H1 (cell line): ENCODE measurements around the gene KCNMB2. TPM values are rescaled to one million over a fixed set of nuclear protein-coding genes. Genes with fewer than 3 reads are reported as not detected.

Experiments
- polyA plus RNA-seq, 7 experiments: library from polyadenylated mRNA; depleted of rRNA in 3 of 7; stranded (reverse) in 5 of 7; unstranded in 2 of 7; fragments of >200 nt in 5 of 7; fragments of 200-250 nt in 2 of 7; gene quantifications; 1 replicate in 5 of 7; 2 replicates in 1 of 7; 4 replicates in 1 of 7; pipeline versions ENCODE4 v1.2.1 to v1.2.3, GENCODE V29; 2011 to 2013; ENCODE audit warnings: missing spikeins in 2 of 7, mixed read lengths in 2 of 7
- total RNA-seq: library from RNA; stranded (reverse); fragmentation: NEBNext Ultra II Directional; extraction: Animal tissue kit (Norgen Biotek cat#: 25700); gene quantifications from 2 replicates; pipeline ENCODE4 v1.2.1, GENCODE V29; 2021
- TF ChIP-seq, protein P1 (sequence below): fragments of 300-600 bp; sonication (generic); IDR thresholded peaks from 2 replicates; pipeline ENCODE4 v1.7.1; 2012; ENCODE audit warnings: low read length, moderate library complexity, mild to moderate bottlenecking, inconsistent platforms; ENCODE audit not compliant: insufficient replicate concordance

The KCNMB2 gene
- total and polyA plus RNA-seq, 2 of the 8 experiments (the other 6 are each of a cell fraction or from before 2014, with no cell fraction given) = not detected

GRCh38 chr3:178844916-178845315 lies 308.7 kb downstream of the KCNMB2 start (continued):
- TF ChIP-seq, protein P1, sequence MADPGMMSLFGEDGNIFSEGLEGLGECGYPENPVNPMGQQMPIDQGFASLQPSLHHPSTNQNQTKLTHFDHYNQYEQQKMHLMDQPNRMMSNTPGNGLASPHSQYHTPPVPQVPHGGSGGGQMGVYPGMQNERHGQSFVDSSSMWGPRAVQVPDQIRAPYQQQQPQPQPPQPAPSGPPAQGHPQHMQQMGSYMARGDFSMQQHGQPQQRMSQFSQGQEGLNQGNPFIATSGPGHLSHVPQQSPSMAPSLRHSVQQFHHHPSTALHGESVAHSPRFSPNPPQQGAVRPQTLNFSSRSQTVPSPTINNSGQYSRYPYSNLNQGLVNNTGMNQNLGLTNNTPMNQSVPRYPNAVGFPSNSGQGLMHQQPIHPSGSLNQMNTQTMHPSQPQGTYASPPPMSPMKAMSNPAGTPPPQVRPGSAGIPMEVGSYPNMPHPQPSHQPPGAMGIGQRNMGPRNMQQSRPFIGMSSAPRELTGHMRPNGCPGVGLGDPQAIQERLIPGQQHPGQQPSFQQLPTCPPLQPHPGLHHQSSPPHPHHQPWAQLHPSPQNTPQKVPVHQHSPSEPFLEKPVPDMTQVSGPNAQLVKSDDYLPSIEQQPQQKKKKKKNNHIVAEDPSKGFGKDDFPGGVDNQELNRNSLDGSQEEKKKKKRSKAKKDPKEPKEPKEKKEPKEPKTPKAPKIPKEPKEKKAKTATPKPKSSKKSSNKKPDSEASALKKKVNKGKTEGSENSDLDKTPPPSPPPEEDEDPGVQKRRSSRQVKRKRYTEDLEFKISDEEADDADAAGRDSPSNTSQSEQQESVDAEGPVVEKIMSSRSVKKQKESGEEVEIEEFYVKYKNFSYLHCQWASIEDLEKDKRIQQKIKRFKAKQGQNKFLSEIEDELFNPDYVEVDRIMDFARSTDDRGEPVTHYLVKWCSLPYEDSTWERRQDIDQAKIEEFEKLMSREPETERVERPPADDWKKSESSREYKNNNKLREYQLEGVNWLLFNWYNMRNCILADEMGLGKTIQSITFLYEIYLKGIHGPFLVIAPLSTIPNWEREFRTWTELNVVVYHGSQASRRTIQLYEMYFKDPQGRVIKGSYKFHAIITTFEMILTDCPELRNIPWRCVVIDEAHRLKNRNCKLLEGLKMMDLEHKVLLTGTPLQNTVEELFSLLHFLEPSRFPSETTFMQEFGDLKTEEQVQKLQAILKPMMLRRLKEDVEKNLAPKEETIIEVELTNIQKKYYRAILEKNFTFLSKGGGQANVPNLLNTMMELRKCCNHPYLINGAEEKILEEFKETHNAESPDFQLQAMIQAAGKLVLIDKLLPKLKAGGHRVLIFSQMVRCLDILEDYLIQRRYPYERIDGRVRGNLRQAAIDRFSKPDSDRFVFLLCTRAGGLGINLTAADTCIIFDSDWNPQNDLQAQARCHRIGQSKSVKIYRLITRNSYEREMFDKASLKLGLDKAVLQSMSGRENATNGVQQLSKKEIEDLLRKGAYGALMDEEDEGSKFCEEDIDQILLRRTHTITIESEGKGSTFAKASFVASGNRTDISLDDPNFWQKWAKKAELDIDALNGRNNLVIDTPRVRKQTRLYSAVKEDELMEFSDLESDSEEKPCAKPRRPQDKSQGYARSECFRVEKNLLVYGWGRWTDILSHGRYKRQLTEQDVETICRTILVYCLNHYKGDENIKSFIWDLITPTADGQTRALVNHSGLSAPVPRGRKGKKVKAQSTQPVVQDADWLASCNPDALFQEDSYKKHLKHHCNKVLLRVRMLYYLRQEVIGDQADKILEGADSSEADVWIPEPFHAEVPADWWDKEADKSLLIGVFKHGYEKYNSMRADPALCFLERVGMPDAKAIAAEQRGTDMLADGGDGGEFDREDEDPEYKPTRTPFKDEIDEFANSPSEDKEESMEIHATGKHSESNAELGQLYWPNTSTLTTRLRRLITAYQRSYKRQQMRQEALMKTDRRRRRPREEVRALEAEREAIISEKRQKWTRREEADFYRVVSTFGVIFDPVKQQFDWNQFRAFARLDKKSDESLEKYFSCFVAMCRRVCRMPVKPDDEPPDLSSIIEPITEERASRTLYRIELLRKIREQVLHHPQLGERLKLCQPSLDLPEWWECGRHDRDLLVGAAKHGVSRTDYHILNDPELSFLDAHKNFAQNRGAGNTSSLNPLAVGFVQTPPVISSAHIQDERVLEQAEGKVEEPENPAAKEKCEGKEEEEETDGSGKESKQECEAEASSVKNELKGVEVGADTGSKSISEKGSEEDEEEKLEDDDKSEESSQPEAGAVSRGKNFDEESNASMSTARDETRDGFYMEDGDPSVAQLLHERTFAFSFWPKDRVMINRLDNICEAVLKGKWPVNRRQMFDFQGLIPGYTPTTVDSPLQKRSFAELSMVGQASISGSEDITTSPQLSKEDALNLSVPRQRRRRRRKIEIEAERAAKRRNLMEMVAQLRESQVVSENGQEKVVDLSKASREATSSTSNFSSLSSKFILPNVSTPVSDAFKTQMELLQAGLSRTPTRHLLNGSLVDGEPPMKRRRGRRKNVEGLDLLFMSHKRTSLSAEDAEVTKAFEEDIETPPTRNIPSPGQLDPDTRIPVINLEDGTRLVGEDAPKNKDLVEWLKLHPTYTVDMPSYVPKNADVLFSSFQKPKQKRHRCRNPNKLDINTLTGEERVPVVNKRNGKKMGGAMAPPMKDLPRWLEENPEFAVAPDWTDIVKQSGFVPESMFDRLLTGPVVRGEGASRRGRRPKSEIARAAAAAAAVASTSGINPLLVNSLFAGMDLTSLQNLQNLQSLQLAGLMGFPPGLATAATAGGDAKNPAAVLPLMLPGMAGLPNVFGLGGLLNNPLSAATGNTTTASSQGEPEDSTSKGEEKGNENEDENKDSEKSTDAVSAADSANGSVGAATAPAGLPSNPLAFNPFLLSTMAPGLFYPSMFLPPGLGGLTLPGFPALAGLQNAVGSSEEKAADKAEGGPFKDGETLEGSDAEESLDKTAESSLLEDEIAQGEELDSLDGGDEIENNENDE = no peak
